CD14-positive monocyte (primary cell): Measurements from ENCODE around the gene SPTBN1. TPM values are rescaled to one million over a fixed set of nuclear protein-coding genes. Genes with fewer than 3 reads are reported as not detected.

Experiments used
- DNase-seq, 3 donors: peaks; one replicate each; pipeline ENCODE4 v3.0.0-alpha.2; 2011 to 2022
- H2AFZ ChIP-seq: 2 replicates; pipeline ENCODE4 v1.6.0; 2012; ENCODE audit warnings: mild to moderate bottlenecking, low read depth, low read length, inconsistent platforms; ENCODE audit not compliant: insufficient read depth, poor library complexity, severe bottlenecking
- H3K27ac ChIP-seq, 2 donors: 1 replicate in 1 of 2; 2 replicates in 1 of 2; pipeline ENCODE4 v1.5.1; 2012 to 2013; ENCODE audit warnings: low read length in 2 of 2, control low read depth in 1 of 2, inconsistent platforms in 1 of 2, low read depth in 1 of 2, mild to moderate bottlenecking in 1 of 2
- H3K27me3 ChIP-seq, 2 donors: one replicate each; pipeline versions ENCODE4 v1.6.0 to v1.6.1; 2011 to 2013; ENCODE audit warnings: low read length in 2 of 2; ENCODE audit not compliant: control insufficient read depth in 2 of 2, insufficient read depth in 2 of 2
- H3K36me3 ChIP-seq, 2 donors: replicated peaks in 1 of 2; 1 replicate in 1 of 2; 2 replicates in 1 of 2; pipeline versions ENCODE4 v1.5.1 to v1.6.1; 2012 to 2013; ENCODE audit warnings: low read length in 2 of 2, control low read depth in 1 of 2, inconsistent platforms in 1 of 2, mild to moderate bottlenecking in 1 of 2; ENCODE audit not compliant: insufficient read depth in 2 of 2, control insufficient read depth in 1 of 2
- H3K4me1 ChIP-seq, 2 donors: 1 replicate in 1 of 2; 2 replicates in 1 of 2; pipeline versions ENCODE4 v1.5.1 to v1.6.1; 2012 to 2013; ENCODE audit warnings: low read length in 2 of 2, control low read depth in 1 of 2, inconsistent platforms in 1 of 2, mild to moderate bottlenecking in 1 of 2, moderate library complexity in 1 of 2; ENCODE audit not compliant: insufficient read depth in 2 of 2, control insufficient read depth in 1 of 2
- H3K4me2 ChIP-seq: replicated peaks from 2 replicates; pipeline ENCODE3; 2012; ENCODE audit warnings: low read length, moderate library complexity, mild to moderate bottlenecking; ENCODE audit not compliant: poor library complexity, severe bottlenecking; ENCODE audit errors: extremely low read depth
- H3K4me3 ChIP-seq, 3 experiments: fragments of 200-600 bp in 1 of 3; sonication (generic) in 1 of 3; replicated peaks in 1 of 3; 1 replicate in 2 of 3; 2 replicates in 1 of 3; pipeline ENCODE4 v1.5.1; 2011 to 2013; ENCODE audit warnings: low read length in 3 of 3, mild to moderate bottlenecking in 3 of 3, control low read depth in 2 of 3, low read depth in 2 of 3, inconsistent platforms in 1 of 3, moderate library complexity in 1 of 3
- H3K79me2 ChIP-seq: 2 replicates; pipeline ENCODE4 v1.6.0; 2012; ENCODE audit warnings: mild to moderate bottlenecking, control low read depth, inconsistent platforms, low read length, moderate library complexity; ENCODE audit not compliant: insufficient read depth
- H3K9ac ChIP-seq: 2 replicates; pipeline ENCODE4 v1.6.0; 2017; ENCODE audit warnings: low read length, mild to moderate bottlenecking; ENCODE audit not compliant: insufficient read depth, poor library complexity, severe bottlenecking
- H3K9me3 ChIP-seq, 2 donors: replicated peaks in 1 of 2; 1 replicate in 1 of 2; 2 replicates in 1 of 2; pipeline versions ENCODE4 v1.5.1 to v1.6.1; 2012 to 2013; ENCODE audit warnings: low read length in 2 of 2, control low read depth in 1 of 2; ENCODE audit not compliant: control insufficient read depth in 1 of 2, insufficient read depth in 1 of 2
- H4K20me1 ChIP-seq: 2 replicates; pipeline ENCODE4 v1.6.0; 2012; ENCODE audit warnings: mild to moderate bottlenecking, low read length, control low read depth, moderate library complexity; ENCODE audit not compliant: insufficient read depth
- H3K27ac Mint-ChIP-seq, 7 donors: one replicate each; pipeline ENCODE4 v1.8.0; 2020; ENCODE audit warnings: mild to moderate bottlenecking in 7 of 7, mixed read lengths in 7 of 7, moderate library complexity in 6 of 7, inconsistent platforms in 2 of 7
- H3K27me3 Mint-ChIP-seq, 3 donors: one replicate each; pipeline ENCODE4 v1.8.0; 2021 to 2022; ENCODE audit warnings: low read depth in 3 of 3, mild to moderate bottlenecking in 3 of 3, mixed read lengths in 3 of 3, moderate library complexity in 3 of 3, inconsistent platforms in 1 of 3
- H3K36me3 Mint-ChIP-seq, 2 donors: one replicate each; pipeline ENCODE4 v1.8.0; 2020; ENCODE audit warnings: mixed read lengths in 2 of 2, inconsistent platforms in 1 of 2, mild to moderate bottlenecking in 1 of 2
- H3K4me1 Mint-ChIP-seq: one replicate; pipeline ENCODE4 v1.8.0; 2020; ENCODE audit warnings: mild to moderate bottlenecking, mixed read lengths
- H3K4me3 Mint-ChIP-seq, 2 donors: one replicate each; pipeline ENCODE4 v1.8.0; 2020; ENCODE audit warnings: mild to moderate bottlenecking in 2 of 2, mixed read lengths in 2 of 2, moderate library complexity in 1 of 2
- H3K9me3 Mint-ChIP-seq, 7 donors: one replicate each; pipeline ENCODE4 v1.8.0; 2020 to 2022; ENCODE audit warnings: mixed read lengths in 7 of 7, mild to moderate bottlenecking in 6 of 7, moderate library complexity in 6 of 7, inconsistent platforms in 2 of 7
- CTCF ChIP-seq: fragments of 200-600 bp; IDR thresholded peaks from one replicate; pipeline ENCODE4 v1.8.0; 2022; ENCODE audit warnings: antibody characterized with exemption, mild to moderate bottlenecking
- WGBS: methylation state at CpG from one replicate; pipeline ENCODE4 v1.1.5; 2013; ENCODE audit warnings: missing lambda C conversion rate; ENCODE audit not compliant: insufficient coverage; 5-methylcytosine and 5-hydroxymethylcytosine counted together
- intact Hi-C, 2 donors: fragments of 100-400 bp; cut with micrococcal nuclease; formaldehyde crosslinking; loops; one replicate each; pipeline versions ENCODE4 v1.15.0 to v1.15.1; 2023
- polyA plus RNA-seq, 3 donors: library from polyadenylated mRNA; depleted of rRNA in 1 of 3; unstranded in 2 of 3; stranded (reverse) in 1 of 3; fragments of 300-500 nt in 2 of 3; fragments of >200 nt in 1 of 3; fragmentation: Illumina TruSeq in 2 of 3; gene quantifications; 1 replicate in 2 of 3; 2 replicates in 1 of 3; pipeline ENCODE4 v1.2.3, GENCODE V29; 2012 to 2021

The SPTBN1 gene
- polyA plus RNA-seq, 3 donors, result 0.79 to 2.8 (median 1.7) TPM

DNA sequence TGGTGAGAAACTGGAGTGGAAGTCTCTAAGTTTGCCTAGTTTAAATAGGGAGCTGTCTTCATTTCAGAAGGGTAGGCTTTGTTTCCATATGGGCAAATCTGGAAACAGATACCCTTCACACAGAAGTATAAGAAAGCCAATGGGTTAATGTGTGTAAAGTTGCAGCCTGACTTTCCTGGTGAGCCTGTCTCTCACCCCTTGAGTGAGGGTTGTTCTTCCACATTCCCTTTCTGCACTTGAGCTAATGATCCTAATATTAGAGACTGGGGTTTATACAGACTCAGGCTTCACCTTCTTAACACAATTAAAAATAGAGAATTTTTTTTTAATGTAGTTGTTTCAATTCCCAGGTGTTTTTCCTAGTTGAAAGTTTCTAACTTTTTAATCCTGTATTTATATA is 158.7 kb downstream of the SPTBN1 start:
- intact Hi-C loops, result no loop called here
- no peak overlapping the region for H3K4me3 Mint-ChIP-seq

DNA sequence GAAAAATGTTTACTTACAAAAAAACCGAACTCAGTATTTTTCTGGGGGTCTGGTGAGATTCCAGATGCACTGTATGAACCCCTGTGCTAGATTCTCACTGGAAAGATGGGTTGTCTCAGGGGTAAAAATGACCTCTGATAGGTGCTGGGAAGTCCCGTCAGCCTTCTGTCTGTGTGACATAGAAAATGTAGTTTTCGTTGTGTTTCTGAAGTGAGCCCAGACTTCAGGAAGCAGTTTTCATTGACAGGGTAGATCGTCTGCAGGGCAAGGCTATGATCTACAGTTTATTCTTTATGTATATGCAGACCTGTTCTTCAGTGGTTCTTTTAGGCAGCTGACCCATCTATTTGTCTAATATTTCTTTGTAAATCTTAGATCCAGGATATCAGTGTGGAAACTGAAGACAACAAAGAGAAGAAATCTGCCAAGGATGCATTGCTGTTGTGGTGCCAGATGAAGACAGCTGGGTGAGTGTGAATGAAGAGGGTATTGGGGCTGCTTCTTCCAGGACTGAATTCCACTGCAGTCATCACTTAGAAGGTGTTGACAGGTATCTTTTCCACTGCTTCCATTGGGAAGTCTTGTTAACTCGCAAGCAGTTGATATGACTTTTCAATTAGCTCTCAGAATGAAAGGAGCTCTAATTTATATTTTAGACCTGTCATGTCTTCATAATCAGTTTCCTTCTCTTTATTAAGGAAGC is 159.9 kb downstream of the SPTBN1 start:
- Mint-ChIP-seq H3K27me3 (peaks cover 0 to 1% (median 0%) of the 10 kb centered on the region in 3 donors), H3K36me3 (peaks cover 65 to 73% of the 10 kb centered on the region in 2 donors), H3K4me1 (peaks cover 2% of the 10 kb centered on the region), H3K27ac (no peak overlapping the region), H3K4me3 (no peak overlapping the region), H3K9me3 (no peaks in the 10 kb centered on the region)
- Histone ChIP-seq H3K9ac (no peak overlapping the region), H3K27ac (no peak overlapping the region), H3K4me1 (no peaks in the 10 kb centered on the region), H3K27me3 (no peaks in the 10 kb centered on the region), H3K4me2 (no peak overlapping the region), H3K79me2 (peaks cover 14% of the 10 kb centered on the region), H2AFZ (no peak overlapping the region), H3K9me3 (no peaks in the 10 kb centered on the region), H4K20me1 (no peaks in the 10 kb centered on the region), H3K4me3 (no peak overlapping the region), H3K36me3 (peaks cover 22 to 86% of the 10 kb centered on the region in 2 donors)
- DNase-seq, result no peak
- intact Hi-C loops, result no loop called here
- TF ChIP-seq CTCF, result no peak
- WGBS, result 100% methylated on average over 3 of the region's 5 CpGs

More for the DNA sequence above, 158.7 kb downstream of the SPTBN1 start:
- Histone ChIP-seq H3K79me2 (peaks cover 26% of the 10 kb centered on the region), H4K20me1 (no peaks in the 10 kb centered on the region), H3K4me3 (no peak overlapping the region), H3K9ac (no peak overlapping the region), H3K27ac (no peak overlapping the region), H3K9me3 (no peaks in the 10 kb centered on the region), H3K4me1 (no peaks in the 10 kb centered on the region), H3K27me3 (no peaks in the 10 kb centered on the region), H2AFZ (no peak overlapping the region), H3K36me3 (peaks cover 21 to 75% of the 10 kb centered on the region in 2 donors), H3K4me2 (no peak overlapping the region)
- no peak for DNase-seq
- TF ChIP-seq CTCF, result no peak
- Mint-ChIP-seq H3K9me3 (no peaks in the 10 kb centered on the region), H3K27me3 (peaks cover 0 to 1% (median 0%) of the 10 kb centered on the region in 3 donors), H3K27ac (peak overlapping the region in 1 of 7 donors; percentile 16), H3K36me3 (peaks cover 54 to 64% of the 10 kb centered on the region in 2 donors), H3K4me1 (peaks cover 2% of the 10 kb centered on the region)
